ENCODE data around the gene LTO1. TPM values are rescaled to one million over a fixed set of nuclear protein-coding genes. Genes with fewer than 3 reads are reported as not detected.
"Not testable (repeated sequence)": the region's sequence is repeated elsewhere in the genome, so short reads cannot be mapped to it uniquely, and the experiment has no call there.

The LTO1 gene
- total and polyA plus RNA-seq, 4 donors: 12.4 to 27.5 (median 19.4) TPM

GRCh38 chr11:69697861-69698260 is 22.7 kb upstream of the LTO1 start:
- Histone ChIP-seq H3K36me3 (ENCODE audit: control insufficient read depth in 4 of 4, insufficient read depth in 4 of 4, low read length in 4 of 4) (no peaks in the 10 kb centered on the region), H3K4me1 (ENCODE audit: control insufficient read depth in 5 of 5, insufficient read depth in 5 of 5, low read length in 5 of 5) (peaks cover 0 to 19% (median 4%) of the 10 kb centered on the region in 5 donors), H3K4me3 (no peak overlapping the region), H3K27me3 (ENCODE audit: control insufficient read depth in 3 of 3, insufficient read depth in 3 of 3, low read length in 2 of 3) (peaks cover 0 to 18% (median 14%) of the 10 kb centered on the region in 3 donors), H3K9ac (ENCODE audit: insufficient read depth in 1 of 2, low read length in 2 of 2) (no peak overlapping the region), H3K9me3 (ENCODE audit: control insufficient read depth in 4 of 4, insufficient read depth in 3 of 4, low read length in 3 of 4) (no peaks in the 10 kb centered on the region), H3K27ac (ENCODE audit: low read depth in 1 of 2, low read length in 1 of 2) (no peak overlapping the region)
- 86% methylated on average over 10 of the region's 10 CpGs for WGBS, 2 donors
- DNase-seq: no peak
- no peak for TF ChIP-seq CTCF (IDR thresholded peaks at IDR 0.05; ENCODE audit: control extremely low read depth, extremely low read depth)
- ATAC-seq (ENCODE audit: insufficient read depth, low FRiP score): no peak

- Histone ChIP-seq H3K9ac (ENCODE audit: insufficient read depth in 1 of 2, low read length in 2 of 2) (no peak overlapping the region), H3K4me1 (ENCODE audit: control insufficient read depth in 5 of 5, insufficient read depth in 5 of 5, low read length in 5 of 5) (peaks cover 0 to 19% (median 4%) of the 10 kb centered on the region in 5 donors), H3K27ac (ENCODE audit: low read depth in 1 of 2, low read length in 1 of 2) (no peak overlapping the region), H3K36me3 (ENCODE audit: control insufficient read depth in 4 of 4, insufficient read depth in 4 of 4, low read length in 4 of 4) (no peaks in the 10 kb centered on the region), H3K4me3 (no peak overlapping the region), H3K27me3 (ENCODE audit: control insufficient read depth in 3 of 3, insufficient read depth in 3 of 3, low read length in 2 of 3) (peaks cover 0 to 14% (median 10%) of the 10 kb centered on the region in 3 donors), H3K9me3 (ENCODE audit: control insufficient read depth in 4 of 4, insufficient read depth in 3 of 4, low read length in 3 of 4) (peaks cover 0 to under 1% (median 0%) of the 10 kb centered on the region in 4 donors)
- TF ChIP-seq CTCF (IDR thresholded peaks at IDR 0.05; ENCODE audit: control extremely low read depth, extremely low read depth): no peak
- 90 to 93% methylated on average over 8 of the region's 8 CpGs for WGBS, 2 donors
- ATAC-seq (ENCODE audit: insufficient read depth, low FRiP score) (no peak), DNase-seq (no peak)
Measured at GRCh38 chr11:69697469-69697843, 22.3 kb upstream of the LTO1 start.

DNA sequence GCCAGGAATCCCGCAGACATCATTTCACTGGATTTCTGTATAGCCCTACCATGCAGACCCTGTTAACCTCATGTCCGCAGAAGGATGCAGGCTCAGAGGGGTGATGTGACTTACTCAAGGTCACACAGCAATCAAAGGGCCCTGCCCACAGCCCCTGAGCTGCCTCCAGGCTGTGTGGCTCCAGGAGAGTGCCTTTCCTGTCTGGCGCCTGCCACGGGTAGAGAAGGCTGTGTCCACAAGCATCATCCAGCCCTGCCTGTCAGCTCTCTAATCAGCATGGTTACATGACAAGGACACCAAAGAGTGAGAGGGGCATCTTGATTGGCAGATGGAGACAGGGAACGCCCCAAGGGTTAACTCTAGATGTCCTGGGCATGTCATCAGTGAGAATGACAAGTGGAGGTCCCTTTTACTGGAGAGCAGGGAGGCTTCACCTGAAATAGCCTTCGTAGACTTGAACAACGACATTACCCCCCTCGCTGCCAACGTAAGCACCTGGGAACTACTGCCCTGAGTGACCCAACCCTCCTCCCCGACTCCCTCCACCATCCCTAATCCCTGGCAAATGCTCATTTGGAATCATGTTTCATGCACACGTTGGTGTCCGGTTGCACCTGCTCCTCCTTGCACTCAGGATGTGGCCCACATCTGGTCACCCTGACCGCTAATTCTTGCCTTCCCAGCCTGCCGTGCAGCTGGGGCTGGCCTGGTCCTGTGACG is 21.8 kb upstream of the LTO1 start:
- no peak for TF ChIP-seq CTCF (IDR thresholded peaks at IDR 0.05; ENCODE audit: control extremely low read depth, extremely low read depth)
- no peak overlapping the region for H3K4me3 ChIP-seq
- peaks cover 0 to 12% (median 5%) of the 10 kb centered on the region in 3 donors for H3K27me3 ChIP-seq (ENCODE audit: control insufficient read depth in 3 of 3, insufficient read depth in 3 of 3, low read length in 2 of 3)
- H3K36me3 ChIP-seq (ENCODE audit: control insufficient read depth in 4 of 4, insufficient read depth in 4 of 4, low read length in 4 of 4): no peaks in the 10 kb centered on the region
- ATAC-seq (ENCODE audit: insufficient read depth, low FRiP score) (no peak), DNase-seq (no peak)
- H3K9me3 ChIP-seq (ENCODE audit: control insufficient read depth in 4 of 4, insufficient read depth in 3 of 4, low read length in 3 of 4): peaks cover 0 to 2% (median 0%) of the 10 kb centered on the region in 4 donors
- H3K4me1 ChIP-seq (ENCODE audit: control insufficient read depth in 5 of 5, insufficient read depth in 5 of 5, low read length in 5 of 5): peaks cover 0 to 15% (median 4%) of the 10 kb centered on the region in 5 donors
- WGBS, 2 donors: 66 to 70% methylated on average over 15 of the region's 15 CpGs
- no peak overlapping the region for H3K27ac ChIP-seq (ENCODE audit: low read depth in 1 of 2, low read length in 1 of 2)
- H3K9ac ChIP-seq (ENCODE audit: insufficient read depth in 1 of 2, low read length in 2 of 2): no peak overlapping the region

DNA sequence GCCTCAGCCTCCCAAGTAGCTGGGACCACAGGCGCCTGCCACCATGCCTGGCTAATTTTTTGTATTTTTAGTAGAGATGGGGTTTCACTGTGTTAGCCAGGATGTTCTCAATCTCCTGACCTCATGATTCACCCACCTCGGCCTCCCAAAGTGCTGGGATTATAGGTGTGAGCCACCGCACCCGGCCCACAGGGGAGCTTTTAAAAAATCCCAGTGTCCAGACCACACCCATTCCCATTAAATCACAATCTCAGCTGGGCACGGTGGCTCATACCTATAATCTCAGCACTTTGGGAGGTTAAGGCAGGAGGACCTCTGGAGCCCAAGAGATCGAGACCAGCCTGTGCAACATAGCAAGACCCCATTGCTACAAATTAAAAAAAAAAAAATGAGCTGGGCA is 20.8 kb upstream of the LTO1 start:
- not testable (repeated sequence) for H3K36me3 ChIP-seq (ENCODE audit: control insufficient read depth in 4 of 4, insufficient read depth in 4 of 4, low read length in 4 of 4); H3K4me3 ChIP-seq; H3K9ac ChIP-seq (ENCODE audit: insufficient read depth in 1 of 2, low read length in 2 of 2); DNase-seq; H3K27me3 ChIP-seq (ENCODE audit: control insufficient read depth in 3 of 3, insufficient read depth in 3 of 3, low read length in 2 of 3); H3K27ac ChIP-seq (ENCODE audit: low read depth in 1 of 2, low read length in 1 of 2); H3K4me1 ChIP-seq (ENCODE audit: control insufficient read depth in 5 of 5, insufficient read depth in 5 of 5, low read length in 5 of 5); H3K9me3 ChIP-seq (ENCODE audit: control insufficient read depth in 4 of 4, insufficient read depth in 3 of 4, low read length in 3 of 4); ATAC-seq (ENCODE audit: insufficient read depth, low FRiP score)
- WGBS, 2 donors: 83 to 85% methylated on average over 6 of the region's 6 CpGs
